ENCODE measurements around the gene EIF1AX. TPM values are rescaled to one million over a fixed set of nuclear protein-coding genes. Genes with fewer than 3 reads are reported as not detected.
"Not testable (repeated sequence)": the region's sequence is repeated elsewhere in the genome, so short reads cannot be mapped to it uniquely, and the experiment has no call there.

EIF1AX gene
- total and polyA plus RNA-seq, 7 experiments from 2014 or later = 40.2 to 133 (median 59.1) TPM

- ChIA-PET POLR2A (no interaction called here), CTCF (no interaction called here)
- Mint-ChIP-seq H3K27ac (peak overlapping the region in 1 of 9 donors; percentile 28), H3K9me3 (no peaks in the 10 kb centered on the region), H3K4me3 (no peak overlapping the region), H3K4me1 (peaks cover 0 to 31% (median 17%) of the 10 kb centered on the region in 7 donors), H3K27me3 (no peaks in the 10 kb centered on the region), H3K36me3 (peaks cover 0 to 47% (median 9%) of the 10 kb centered on the region in 5 donors)
- ATAC-seq (peak; percentile 32), DNase-seq (no peak)
- H3K9me3 ChIP-seq (ENCODE audit: control insufficient read depth in 2 of 3, low read length in 3 of 3) = no peaks in the 10 kb centered on the region
- no peak overlapping the region for H3K27ac ChIP-seq (ENCODE audit: low read depth, low read length)
- H3K4me3 ChIP-seq (ENCODE audit: low read length) = no peak overlapping the region
- intact Hi-C loops (cut with micrococcal nuclease) = no loop called here
- H3K4me1 ChIP-seq (ENCODE audit: control insufficient read depth in 2 of 2, insufficient read depth in 2 of 2, low read length in 2 of 2) = no peaks in the 10 kb centered on the region
- H3K27me3 ChIP-seq (ENCODE audit: control insufficient read depth in 2 of 2, insufficient read depth in 2 of 2, low read length in 2 of 2) = no peaks in the 10 kb centered on the region
- peaks cover 0 to 54% (median 12%) of the 10 kb centered on the region in 3 experiments for H3K36me3 ChIP-seq (ENCODE audit: control insufficient read depth in 2 of 3, insufficient read depth in 3 of 3, low read length in 3 of 3)
Observed at GRCh38 chrX:20132666-20133065, 9.0 kb downstream of the EIF1AX start.

- Histone ChIP-seq H3K4me3 (ENCODE audit: low read length) (no peak overlapping the region), H3K9me3 (ENCODE audit: control insufficient read depth in 2 of 3, low read length in 3 of 3) (no peaks in the 10 kb centered on the region), H3K27ac (ENCODE audit: low read depth, low read length) (no peak overlapping the region), H3K4me1 (ENCODE audit: control insufficient read depth in 2 of 2, insufficient read depth in 2 of 2, low read length in 2 of 2) (no peaks in the 10 kb centered on the region), H3K27me3 (ENCODE audit: control insufficient read depth in 2 of 2, insufficient read depth in 2 of 2, low read length in 2 of 2) (no peaks in the 10 kb centered on the region), H3K36me3 (ENCODE audit: control insufficient read depth in 2 of 3, insufficient read depth in 3 of 3, low read length in 3 of 3) (peaks cover 0 to 39% (median 8%) of the 10 kb centered on the region in 3 experiments)
- ATAC-seq = no peak
- CTCF ChIA-PET = interaction anchor here (0.6 kb wide), 1 partner anchor 15 kb away, joined by 3 read pairs; no protein-coding TSS in a partner anchor
- no peak overlapping the region for H3K4me3 Mint-ChIP-seq
- intact Hi-C loops (cut with micrococcal nuclease) = loop anchor here in 1 of 2 donors (2.0 kb wide), 1 partner anchor 226 kb away; no protein-coding TSS in a partner anchor
- POLR2A ChIA-PET = interaction anchor here (1.0 kb wide), 1 partner anchor 9 kb away, joined by 3 read pairs; no protein-coding TSS in a partner anchor
- no peak for DNase-seq
- H3K27ac Mint-ChIP-seq = peak overlapping the region in 1 of 9 donors; percentile 54
- H3K36me3 Mint-ChIP-seq = peaks cover 0 to 27% (median 5%) of the 10 kb centered on the region in 5 donors
- H3K27me3 Mint-ChIP-seq = no peaks in the 10 kb centered on the region
- no peaks in the 10 kb centered on the region for H3K9me3 Mint-ChIP-seq
- H3K4me1 Mint-ChIP-seq = peaks cover 0 to 9% (median under 1%) of the 10 kb centered on the region in 7 donors
Observed at GRCh38 chrX:20130357-20130756, 11.3 kb downstream of the EIF1AX start.

- H3K4me1 ChIP-seq (ENCODE audit: control insufficient read depth in 2 of 2, insufficient read depth in 2 of 2, low read length in 2 of 2) = no peaks in the 10 kb centered on the region
- H3K9me3 ChIP-seq (ENCODE audit: control insufficient read depth in 2 of 3, low read length in 3 of 3) = no peaks in the 10 kb centered on the region
- Mint-ChIP-seq H3K27ac (peak overlapping the region in 1 of 9 donors; percentile 53), H3K4me1 (peaks cover 0 to 11% (median 0%) of the 10 kb centered on the region in 7 donors), H3K9me3 (no peaks in the 10 kb centered on the region), H3K4me3 (no peak overlapping the region), H3K36me3 (peaks cover 0 to 33% (median 5%) of the 10 kb centered on the region in 5 donors), H3K27me3 (no peaks in the 10 kb centered on the region)
- DNase-seq = no peak
- ATAC-seq = no peak
- H3K27ac ChIP-seq (ENCODE audit: low read depth, low read length) = no peak overlapping the region
- ChIA-PET POLR2A (no interaction called here), CTCF (interaction anchor here (1.3 kb wide), 1 partner anchor 224 kb away, joined by 3 read pairs; no protein-coding TSS in a partner anchor)
- intact Hi-C loops (cut with micrococcal nuclease) = loop anchor here (5.0 kb wide), 2 partner anchors 222 to 757 kb away; no protein-coding TSS in a partner anchor
- peaks cover 0 to 34% (median 8%) of the 10 kb centered on the region in 3 experiments for H3K36me3 ChIP-seq (ENCODE audit: control insufficient read depth in 2 of 3, insufficient read depth in 3 of 3, low read length in 3 of 3)
- no peaks in the 10 kb centered on the region for H3K27me3 ChIP-seq (ENCODE audit: control insufficient read depth in 2 of 2, insufficient read depth in 2 of 2, low read length in 2 of 2)
- no peak overlapping the region for H3K4me3 ChIP-seq (ENCODE audit: low read length)
Observed at GRCh38 chrX:20129547-20129946, 12.1 kb downstream of the EIF1AX start.

DNA sequence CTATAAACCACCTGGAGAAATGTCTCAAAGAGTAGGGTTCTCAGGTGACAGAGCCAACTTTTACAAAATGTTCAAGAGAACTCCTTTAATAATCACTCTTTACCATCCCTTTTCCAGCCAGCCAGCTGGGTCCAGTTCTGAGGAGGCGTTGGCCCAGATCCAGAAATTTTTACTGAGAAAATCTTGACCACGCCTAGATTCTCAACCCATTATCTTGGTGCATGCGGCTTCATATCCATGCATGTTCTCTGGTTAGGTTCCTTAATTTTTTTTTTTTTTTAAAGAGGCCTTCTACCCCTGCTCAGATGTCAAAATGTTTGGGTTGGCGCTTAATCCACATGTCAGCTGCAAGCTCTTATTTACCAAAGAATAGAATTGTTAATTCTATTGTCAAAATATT is 13.0 kb downstream of the EIF1AX start:
- H3K36me3 ChIP-seq (ENCODE audit: control insufficient read depth in 2 of 3, insufficient read depth in 3 of 3, low read length in 3 of 3) = peaks cover 0 to 33% (median 8%) of the 10 kb centered on the region in 3 experiments
- ATAC-seq (no peak), DNase-seq (no peak)
- Mint-ChIP-seq H3K36me3 (peaks cover 0 to 33% (median 5%) of the 10 kb centered on the region in 5 donors), H3K27me3 (no peaks in the 10 kb centered on the region), H3K4me1 (peaks cover 0 to 11% (median 0%) of the 10 kb centered on the region in 7 donors), H3K4me3 (no peak overlapping the region), H3K9me3 (no peaks in the 10 kb centered on the region), H3K27ac (peak overlapping the region in 1 of 9 donors; percentile 47)
- H3K27ac ChIP-seq (ENCODE audit: low read depth, low read length) = no peak overlapping the region
- ChIA-PET CTCF (interaction anchor here (1.3 kb wide), 1 partner anchor 224 kb away, joined by 3 read pairs; no protein-coding TSS in a partner anchor), POLR2A (no interaction called here)
- no peaks in the 10 kb centered on the region for H3K9me3 ChIP-seq (ENCODE audit: control insufficient read depth in 2 of 3, low read length in 3 of 3)
- no peaks in the 10 kb centered on the region for H3K4me1 ChIP-seq (ENCODE audit: control insufficient read depth in 2 of 2, insufficient read depth in 2 of 2, low read length in 2 of 2)
- intact Hi-C loops (cut with micrococcal nuclease) = loop anchor here (5.0 kb wide), 2 partner anchors 221 to 756 kb away; no protein-coding TSS in a partner anchor
- no peaks in the 10 kb centered on the region for H3K27me3 ChIP-seq (ENCODE audit: control insufficient read depth in 2 of 2, insufficient read depth in 2 of 2, low read length in 2 of 2)
- H3K4me3 ChIP-seq (ENCODE audit: low read length) = no peak overlapping the region

DNA sequence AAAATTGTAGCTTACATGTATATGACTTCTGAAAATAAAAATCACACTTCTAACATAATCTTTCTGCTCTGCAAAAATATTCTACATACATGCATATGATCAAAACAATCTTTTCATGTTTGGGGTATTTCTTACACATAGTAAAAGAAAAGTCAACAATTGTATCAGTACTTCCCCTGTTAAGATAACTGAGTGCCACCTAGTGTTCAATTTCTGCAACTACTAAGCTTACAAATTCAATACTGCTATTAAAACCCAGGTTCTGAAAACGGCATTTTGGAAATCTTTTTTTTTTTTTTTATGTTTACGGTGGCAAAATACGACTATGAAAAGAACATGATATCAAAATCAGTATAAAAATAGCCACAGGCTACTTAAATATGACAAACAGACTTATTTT is 14.2 kb downstream of the EIF1AX start:
- POLR2A ChIA-PET; H3K4me3 ChIP-seq (ENCODE audit: low read length); H3K4me1 Mint-ChIP-seq; H3K27ac Mint-ChIP-seq; H3K4me3 Mint-ChIP-seq; H3K9me3 Mint-ChIP-seq; H3K4me1 ChIP-seq (ENCODE audit: control insufficient read depth in 2 of 2, insufficient read depth in 2 of 2, low read length in 2 of 2); CTCF ChIA-PET; H3K27me3 Mint-ChIP-seq; H3K27ac ChIP-seq (ENCODE audit: low read depth, low read length); H3K27me3 ChIP-seq (ENCODE audit: control insufficient read depth in 2 of 2, insufficient read depth in 2 of 2, low read length in 2 of 2); H3K9me3 ChIP-seq (ENCODE audit: control insufficient read depth in 2 of 3, low read length in 3 of 3): not testable (repeated sequence)
- peaks cover 0 to 21% (median 3%) of the 10 kb centered on the region in 3 experiments for H3K36me3 ChIP-seq (ENCODE audit: control insufficient read depth in 2 of 3, insufficient read depth in 3 of 3, low read length in 3 of 3)
- DNase-seq = peak in 2 of 9 donors; percentile 18 to 25
- H3K36me3 Mint-ChIP-seq = peaks cover 0 to 23% (median 3%) of the 10 kb centered on the region in 5 donors
- intact Hi-C loops (cut with micrococcal nuclease) = loop anchor here (5.0 kb wide), 2 partner anchors 220 to 755 kb away; no protein-coding TSS in a partner anchor
- peak; percentile 70 for ATAC-seq

GRCh38 chrX:20126833-20127232 is 14.8 kb downstream of the EIF1AX start:
- POLR2A ChIA-PET; H3K27me3 ChIP-seq (ENCODE audit: control insufficient read depth in 2 of 2, insufficient read depth in 2 of 2, low read length in 2 of 2); H3K9me3 ChIP-seq (ENCODE audit: control insufficient read depth in 2 of 3, low read length in 3 of 3); H3K4me1 Mint-ChIP-seq; H3K4me3 ChIP-seq (ENCODE audit: low read length); H3K27ac ChIP-seq (ENCODE audit: low read depth, low read length); H3K27ac Mint-ChIP-seq; H3K4me3 Mint-ChIP-seq; DNase-seq; CTCF ChIA-PET; H3K9me3 Mint-ChIP-seq; H3K27me3 Mint-ChIP-seq; ATAC-seq; H3K4me1 ChIP-seq (ENCODE audit: control insufficient read depth in 2 of 2, insufficient read depth in 2 of 2, low read length in 2 of 2): not testable (repeated sequence)
- H3K36me3 ChIP-seq (ENCODE audit: control insufficient read depth in 2 of 3, insufficient read depth in 3 of 3, low read length in 3 of 3) = peaks cover 0 to 16% (median 0%) of the 10 kb centered on the region in 3 experiments
- intact Hi-C loops (cut with micrococcal nuclease) = loop anchor here (5.0 kb wide), 2 partner anchors 220 to 755 kb away; no protein-coding TSS in a partner anchor
- H3K36me3 Mint-ChIP-seq = peaks cover 0 to 20% (median 3%) of the 10 kb centered on the region in 5 donors
